Adipocyte (in vitro differentiated cells): Measurements from ENCODE around the gene KRT7.
A peak's percentile ranks its signal among the peaks of the same experiment; 100 is the strongest.

Experiments
- DNase-seq: peaks from one replicate; pipeline ENCODE4 v3.0.0-alpha.2; 2015; ENCODE audit warnings: low read depth
- H3K27me3 ChIP-seq: replicated peaks from 2 replicates; pipeline ENCODE4 v1.7.0; 2013; ENCODE audit warnings: mild to moderate bottlenecking, low read length, moderate library complexity; ENCODE audit not compliant: control insufficient read depth, insufficient read depth
- H3K36me3 ChIP-seq: 2 replicates; pipeline ENCODE4 v1.7.0; 2013; ENCODE audit warnings: low read length, mild to moderate bottlenecking, moderate library complexity; ENCODE audit not compliant: control insufficient read depth, insufficient read depth, severe bottlenecking
- H3K4me1 ChIP-seq: 2 replicates; pipeline ENCODE4 v1.7.0; 2013; ENCODE audit warnings: mild to moderate bottlenecking, low read length, moderate library complexity; ENCODE audit not compliant: control insufficient read depth, insufficient read depth
- H3K4me3 ChIP-seq: 2 replicates; pipeline ENCODE4 v1.7.0; 2013; ENCODE audit warnings: mild to moderate bottlenecking, low read length, moderate library complexity
- H3K9ac ChIP-seq: 2 replicates; pipeline ENCODE4 v1.7.0; 2013; ENCODE audit warnings: mild to moderate bottlenecking, low read length, moderate library complexity
- H3K9me3 ChIP-seq: 2 replicates; pipeline ENCODE4 v1.7.0; 2013; ENCODE audit warnings: mild to moderate bottlenecking, low read length, moderate library complexity; ENCODE audit not compliant: control insufficient read depth

Gene KRT7

GRCh38 chr12:52243856-52244614, 11.0 kb downstream of the KRT7 start:
- peak; percentile 93 for DNase-seq
- no peaks in the 10 kb centered on the region for H3K36me3 ChIP-seq
- peak overlapping the region; percentile 47 for H3K9ac ChIP-seq
- H3K27me3 ChIP-seq = no peaks in the 10 kb centered on the region
- H3K4me1 ChIP-seq = peaks cover 44% of the 10 kb centered on the region
- no peaks in the 10 kb centered on the region for H3K9me3 ChIP-seq
- peak overlapping the region; percentile 25 for H3K4me3 ChIP-seq

GRCh38 chr12:52244615-52244994, 11.6 kb downstream of the KRT7 start:
- Histone ChIP-seq H3K36me3 (no peaks in the 10 kb centered on the region), H3K4me1 (peaks cover 43% of the 10 kb centered on the region), H3K4me3 (peak overlapping the region; percentile 25), H3K9ac (peak overlapping the region; percentile 47), H3K27me3 (no peaks in the 10 kb centered on the region), H3K9me3 (no peaks in the 10 kb centered on the region)
- DNase-seq = peak; percentile 40

- Histone ChIP-seq H3K9ac (no peak overlapping the region), H3K36me3 (no peaks in the 10 kb centered on the region), H3K27me3 (no peaks in the 10 kb centered on the region), H3K9me3 (no peaks in the 10 kb centered on the region), H3K4me3 (no peak overlapping the region), H3K4me1 (peaks cover 43% of the 10 kb centered on the region)
- no peak for DNase-seq
Observed at GRCh38 chr12:52245259-52245961, 12.4 kb downstream of the KRT7 start.

DNA sequence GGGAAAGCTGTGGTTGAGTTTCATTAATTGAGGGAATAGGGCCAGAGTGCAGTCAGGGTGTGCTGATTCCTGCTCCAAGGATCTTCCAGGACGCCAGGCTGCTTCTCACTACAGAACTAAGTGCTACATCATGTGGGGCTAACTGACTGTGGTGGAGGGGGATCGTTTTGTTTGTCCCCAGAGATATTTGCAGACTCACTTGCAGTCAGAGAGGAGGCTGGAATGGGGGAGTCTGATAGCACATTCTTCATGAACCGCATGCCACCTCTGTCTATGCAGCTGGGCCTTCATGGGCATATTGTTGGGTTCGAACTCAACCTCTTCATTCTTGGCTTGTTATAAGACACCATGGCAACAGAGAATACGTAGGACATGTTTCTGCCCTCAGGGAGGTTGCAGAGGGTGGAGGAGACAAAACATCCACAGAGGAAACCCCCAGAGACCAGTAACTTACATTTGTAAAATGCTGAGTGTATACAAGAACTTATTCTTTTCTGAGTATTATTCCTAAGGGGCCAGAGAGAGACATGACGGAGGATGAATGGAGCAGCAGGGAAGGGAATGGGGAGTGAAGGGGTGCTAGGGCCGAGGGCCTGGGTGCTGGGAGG, 13.0 kb downstream of the KRT7 start:
- no peaks in the 10 kb centered on the region for H3K9me3 ChIP-seq
- no peak for DNase-seq
- H3K9ac ChIP-seq = no peak overlapping the region
- no peaks in the 10 kb centered on the region for H3K36me3 ChIP-seq
- peaks cover 43% of the 10 kb centered on the region for H3K4me1 ChIP-seq
- H3K4me3 ChIP-seq = no peak overlapping the region
- H3K27me3 ChIP-seq = no peaks in the 10 kb centered on the region

DNA sequence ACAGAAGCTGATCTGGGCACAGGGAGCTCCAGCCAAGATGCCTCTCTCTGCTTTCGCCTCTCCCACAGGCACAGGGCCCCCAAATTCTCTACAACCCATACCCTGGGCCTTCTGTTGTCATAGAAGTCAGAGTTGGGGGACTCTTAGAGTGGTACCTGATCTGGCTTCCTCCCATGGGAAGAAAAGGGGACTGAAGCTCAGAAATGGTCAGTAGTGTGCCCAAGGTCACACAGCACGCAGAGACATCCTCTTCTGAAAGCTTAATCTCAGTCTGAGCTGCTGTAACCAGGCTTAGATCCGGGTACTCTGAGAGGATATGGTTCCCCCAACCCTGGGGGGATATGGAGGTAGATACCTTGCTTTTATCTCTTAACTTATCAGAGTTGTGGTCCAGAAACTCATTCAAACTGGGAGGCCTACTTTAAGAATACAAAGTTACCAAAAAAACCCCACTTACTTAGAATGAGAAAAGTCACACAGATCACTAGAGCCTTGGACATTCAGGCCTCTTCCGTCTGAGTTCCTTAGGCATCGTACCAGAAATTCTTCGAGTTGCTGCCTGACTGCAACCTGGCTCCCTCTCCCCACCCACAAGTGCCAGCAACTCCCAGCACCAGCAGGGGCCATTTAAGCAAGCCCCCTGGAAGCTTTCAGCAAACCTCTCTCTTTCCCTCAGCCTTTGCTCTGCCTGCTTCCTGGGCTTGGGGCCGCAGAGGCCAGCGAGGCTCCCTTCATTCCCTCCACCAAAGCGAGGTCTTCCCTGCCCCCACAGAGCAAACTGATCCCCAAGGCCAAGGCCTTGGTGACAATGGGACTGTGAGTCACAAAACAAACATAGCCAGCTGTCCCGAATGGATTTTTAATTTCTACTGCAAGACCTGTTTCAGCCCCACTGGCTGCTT, 13.9 kb downstream of the KRT7 start:
- Histone ChIP-seq H3K9me3 (no peaks in the 10 kb centered on the region), H3K36me3 (no peaks in the 10 kb centered on the region), H3K9ac (peak overlapping the region; percentile 10), H3K4me3 (no peak overlapping the region), H3K4me1 (peaks cover 43% of the 10 kb centered on the region), H3K27me3 (no peaks in the 10 kb centered on the region)
- no peak for DNase-seq

DNA sequence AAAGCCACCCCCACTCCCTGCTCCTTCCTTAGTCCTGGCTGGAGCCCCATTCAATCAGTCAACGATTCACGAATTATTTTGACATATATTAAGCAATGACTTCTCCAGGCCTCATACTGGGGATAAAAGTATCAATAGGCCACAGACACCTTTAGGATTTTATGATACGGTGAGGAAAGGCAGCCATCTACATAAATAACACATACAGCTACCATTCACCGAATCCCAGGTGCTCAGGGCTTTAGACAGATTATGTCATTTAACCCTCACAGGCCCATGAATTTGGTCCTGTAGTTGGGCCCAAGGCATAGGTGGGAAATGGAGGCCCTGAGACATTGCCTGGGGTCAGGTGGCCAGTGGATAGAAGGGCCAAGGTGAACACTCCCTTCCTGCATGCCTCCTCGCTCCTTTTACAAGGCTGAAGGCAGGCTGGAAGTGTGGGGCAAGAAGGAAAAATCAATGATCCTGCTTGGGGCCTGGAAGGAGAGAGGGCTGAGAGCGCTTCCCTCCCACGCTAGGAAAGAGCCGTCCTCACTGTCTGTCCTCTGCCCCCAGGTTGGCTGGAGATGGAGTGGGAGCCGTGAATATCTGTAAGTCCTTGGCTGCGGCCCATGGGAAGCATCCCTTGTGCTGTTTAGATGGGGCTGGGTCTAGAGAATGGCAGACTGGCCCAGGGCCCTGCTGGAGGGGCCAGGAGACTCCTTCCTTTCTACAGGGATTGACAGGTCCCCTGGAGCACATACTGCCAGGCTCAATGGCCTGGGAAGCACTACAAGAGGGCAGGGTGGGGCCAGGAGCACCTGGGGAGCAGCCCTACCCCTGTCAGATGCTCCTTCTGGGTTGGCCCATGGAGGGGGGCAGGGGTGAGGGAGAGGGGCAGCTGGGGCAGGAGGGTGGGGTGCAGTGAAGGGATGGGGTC, 14.8 kb downstream of the KRT7 start:
- Histone ChIP-seq H3K9ac (no peak overlapping the region), H3K4me1 (peaks cover 42% of the 10 kb centered on the region), H3K9me3 (no peaks in the 10 kb centered on the region), H3K36me3 (no peaks in the 10 kb centered on the region), H3K27me3 (no peaks in the 10 kb centered on the region), H3K4me3 (no peak overlapping the region)
- no peak for DNase-seq

GRCh38 chr12:52248541-52249461, 15.8 kb downstream of the KRT7 start:
- H3K4me1 ChIP-seq = peaks cover 33% of the 10 kb centered on the region
- no peaks in the 10 kb centered on the region for H3K36me3 ChIP-seq
- H3K27me3 ChIP-seq = peaks cover 2% of the 10 kb centered on the region
- no peaks in the 10 kb centered on the region for H3K9me3 ChIP-seq
- no peak overlapping the region for H3K9ac ChIP-seq
- no peak overlapping the region for H3K4me3 ChIP-seq
- DNase-seq = peak; percentile 42

DNA sequence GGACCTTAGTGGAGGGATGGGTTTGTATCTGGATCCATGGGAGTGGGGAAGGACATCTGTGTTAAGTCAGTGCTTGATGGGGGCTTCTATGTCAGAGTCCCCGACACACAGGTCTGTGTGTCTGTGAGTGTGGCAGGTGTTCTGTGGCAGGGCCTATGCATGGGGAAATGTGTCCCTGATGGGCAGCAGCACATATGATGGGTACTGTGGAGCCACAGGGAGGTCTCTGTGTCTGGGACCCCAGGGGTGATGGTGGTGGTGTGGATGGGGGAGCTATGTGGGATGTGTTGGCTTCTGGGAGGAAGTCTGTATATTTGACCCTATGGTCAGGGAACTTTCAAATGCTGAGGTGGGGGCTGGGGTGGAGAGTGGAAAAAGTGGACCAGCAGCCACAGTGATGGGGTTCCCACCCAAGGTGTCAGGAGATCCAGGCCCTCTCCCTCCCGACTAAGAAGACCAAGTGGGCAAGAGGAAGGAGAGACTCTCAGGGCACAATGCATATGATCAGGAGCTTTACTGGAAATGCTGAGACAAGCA, 16.5 kb downstream of the KRT7 start:
- H3K4me3 ChIP-seq = no peak overlapping the region
- peaks cover 25% of the 10 kb centered on the region for H3K4me1 ChIP-seq
- no peaks in the 10 kb centered on the region for H3K36me3 ChIP-seq
- H3K9me3 ChIP-seq = no peaks in the 10 kb centered on the region
- DNase-seq = no peak
- peaks cover 10% of the 10 kb centered on the region for H3K27me3 ChIP-seq
- H3K9ac ChIP-seq = no peak overlapping the region

- no peak for DNase-seq
- peaks cover 17% of the 10 kb centered on the region for H3K27me3 ChIP-seq
Observed at GRCh38 chr12:52250048-52250990, 17.3 kb downstream of the KRT7 start.

More at GRCh38 chr12:52250048-52250990, 17.3 kb downstream of the KRT7 start:
- Histone ChIP-seq H3K4me1 (peaks cover 24% of the 10 kb centered on the region), H3K9ac (no peak overlapping the region), H3K9me3 (no peaks in the 10 kb centered on the region), H3K36me3 (no peaks in the 10 kb centered on the region), H3K4me3 (no peak overlapping the region)
